Measurements from ENCODE around the gene KRT86. TPM values are rescaled to one million over a fixed set of nuclear protein-coding genes. Genes with fewer than 3 reads are reported as not detected.

The KRT86 gene
- total and polyA plus RNA-seq, 2 of the 8 experiments (the other 6 are each of a cell fraction or from before 2014, with no cell fraction given), result 0.12 TPM; not detected in 1

DNA sequence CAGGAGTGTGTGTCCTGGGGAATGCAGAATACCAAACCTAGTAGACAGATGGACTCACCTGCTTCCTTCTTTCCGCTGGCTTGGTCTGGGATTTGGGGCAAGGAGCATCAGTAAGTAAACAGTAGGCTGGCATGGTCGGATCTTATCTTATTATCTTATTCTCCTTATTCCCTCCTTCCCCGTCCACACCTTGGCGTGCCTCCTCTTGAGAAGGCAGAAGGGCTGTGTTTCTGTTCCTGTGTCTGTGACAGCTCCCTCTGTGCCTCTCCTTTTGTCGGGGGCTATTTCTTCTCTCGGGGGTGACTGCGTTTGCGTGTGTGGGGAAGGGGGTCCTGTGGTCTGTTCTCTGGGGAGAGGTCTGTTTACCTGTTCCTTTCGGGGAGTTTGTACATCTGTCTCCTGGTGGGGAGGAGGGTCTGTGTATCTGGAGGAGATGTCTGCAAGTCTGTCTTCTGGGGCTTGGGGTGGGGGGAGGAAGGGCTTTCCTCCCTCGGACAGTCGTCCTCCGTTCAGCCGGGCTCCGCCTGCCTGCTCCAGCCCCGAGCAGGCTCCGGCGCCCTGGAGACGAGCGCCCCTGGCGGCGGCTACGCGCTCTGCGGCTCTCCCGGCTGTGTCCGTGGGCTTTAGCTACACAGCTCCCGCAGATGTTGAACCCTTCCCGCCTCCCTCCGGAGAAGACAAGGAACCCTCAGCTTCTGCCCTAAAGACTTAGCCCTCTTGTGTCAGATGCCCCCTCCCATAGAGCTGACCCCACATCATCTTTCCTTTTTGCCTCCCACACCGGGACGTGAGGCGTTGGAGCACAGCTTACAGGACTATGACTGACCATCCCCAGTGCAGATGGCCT, 4.4 kb downstream of the KRT86 start (continued):
- TF ChIP-seq, protein P1, sequence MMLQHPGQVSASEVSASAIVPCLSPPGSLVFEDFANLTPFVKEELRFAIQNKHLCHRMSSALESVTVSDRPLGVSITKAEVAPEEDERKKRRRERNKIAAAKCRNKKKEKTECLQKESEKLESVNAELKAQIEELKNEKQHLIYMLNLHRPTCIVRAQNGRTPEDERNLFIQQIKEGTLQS (IDR thresholded peaks at IDR 0.05; ENCODE audit: insufficient read depth, low read depth, low read length), result no peak
- TF ChIP-seq KDM4A (IDR thresholded peaks at IDR 0.05; ENCODE audit: low read depth, low read length, severe bottlenecking) (peak; percentile 53), SUZ12 (IDR thresholded peaks at IDR 0.05; ENCODE audit: low read length) (peak; percentile 43; the same call in 1 of the 2 replicates), RAD21 (IDR thresholded peaks at IDR 0.05 in 1 of 2, conservative IDR thresholded peaks at IDR 0.05 in 1 of 2; ENCODE audit: low read depth in 2 of 2, low read length in 2 of 2) (peak; percentile 70 to 80), GABPA (IDR thresholded peaks at IDR 0.05; ENCODE audit: borderline replicate concordance, insufficient read depth, low read length) (peak; percentile 70; the same call in 1 of the 2 replicates)
